HG03039 (cell line): Measurements from ENCODE around the gene HTRA1.

ENCODE experiments used
- ATAC-seq: cut with Tn5 transposase; IDR thresholded peaks from one replicate; pipeline ENCODE4 v1.9.1; 2021; ENCODE audit warnings: mild to moderate bottlenecking, moderate library complexity; ENCODE audit not compliant: unreplicated experiment

Gene HTRA1

DNA sequence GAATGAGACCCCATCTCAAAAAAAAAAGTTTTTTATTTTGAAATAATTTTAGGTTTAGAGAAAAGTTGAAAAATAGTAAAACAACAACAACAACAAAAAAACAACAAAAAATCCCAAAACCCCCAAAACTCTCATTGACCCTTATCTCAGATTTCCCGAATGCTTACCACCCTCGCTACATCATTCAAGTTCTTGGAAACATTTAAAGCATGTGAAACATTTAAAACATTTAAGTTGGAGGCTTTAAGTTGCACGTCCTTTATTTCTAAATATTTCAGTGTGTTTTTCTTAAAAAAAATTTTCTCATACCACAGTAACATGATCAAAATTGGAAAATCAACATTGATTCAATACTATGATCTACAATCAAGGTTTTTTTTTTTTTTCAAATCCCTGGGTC, 7.3 kb upstream of the HTRA1 start:
- ATAC-seq: no peak

DNA sequence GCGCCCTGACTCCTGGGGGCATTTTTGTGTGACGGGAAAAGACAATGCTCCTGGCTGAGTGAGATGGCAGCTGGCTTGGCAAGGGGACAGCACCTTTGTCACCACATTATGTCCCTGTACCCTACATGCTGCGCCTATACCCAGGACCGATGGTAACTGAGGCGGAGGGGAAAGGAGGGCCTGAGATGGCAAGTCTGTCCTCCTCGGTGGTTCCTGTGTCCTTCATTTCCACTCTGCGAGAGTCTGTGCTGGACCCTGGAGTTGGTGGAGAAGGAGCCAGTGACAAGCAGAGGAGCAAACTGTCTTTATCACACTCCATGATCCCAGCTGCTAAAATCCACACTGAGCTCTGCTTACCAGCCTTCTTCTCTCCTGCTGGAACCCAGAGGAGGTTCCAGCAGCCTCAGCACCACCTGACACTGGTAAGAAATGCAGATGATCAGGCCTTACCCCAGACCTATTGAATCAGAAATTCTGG, 6.7 kb upstream of the HTRA1 start, which contains the start of gene ARMS2:
ARMS2 (plus strand) TSS at position 51 of the 478 bp plus-strand sequence; CDS start at position 126, 75 bp downstream.
- ATAC-seq: no peak

DNA sequence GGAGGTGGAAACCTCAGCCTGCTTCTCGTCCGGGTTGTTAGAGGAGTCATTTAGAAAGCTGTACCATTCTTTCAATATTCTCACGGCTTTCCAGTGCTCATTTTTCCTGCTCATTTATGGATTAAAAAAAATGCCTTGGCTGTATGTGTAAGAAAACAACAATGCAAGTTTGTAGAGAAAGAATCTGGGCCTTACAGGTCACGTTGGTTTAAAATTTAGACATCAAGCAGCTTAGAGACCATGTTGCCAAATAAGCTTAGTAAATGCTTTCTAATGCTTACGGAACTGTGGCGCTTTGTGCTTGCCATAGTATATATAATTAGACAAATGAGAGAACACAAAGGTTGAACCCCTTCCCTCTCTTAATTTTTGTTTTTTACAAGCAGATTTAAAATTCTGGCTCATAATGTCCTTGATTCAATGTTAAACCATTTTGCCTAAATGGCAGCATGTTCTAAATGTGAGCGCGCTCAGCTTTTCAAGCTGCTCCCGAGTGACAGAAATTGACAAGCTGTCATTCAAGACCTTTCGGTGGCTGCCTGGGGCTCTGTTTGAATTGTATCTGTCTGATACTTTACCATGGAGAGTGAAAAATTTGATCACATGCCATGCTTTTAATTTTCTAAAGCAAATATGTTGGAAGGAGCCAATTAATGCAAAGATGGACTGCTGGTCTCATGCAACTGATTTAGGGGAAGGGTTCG, 5.8 kb upstream of the HTRA1 start:
- no peak for ATAC-seq

DNA sequence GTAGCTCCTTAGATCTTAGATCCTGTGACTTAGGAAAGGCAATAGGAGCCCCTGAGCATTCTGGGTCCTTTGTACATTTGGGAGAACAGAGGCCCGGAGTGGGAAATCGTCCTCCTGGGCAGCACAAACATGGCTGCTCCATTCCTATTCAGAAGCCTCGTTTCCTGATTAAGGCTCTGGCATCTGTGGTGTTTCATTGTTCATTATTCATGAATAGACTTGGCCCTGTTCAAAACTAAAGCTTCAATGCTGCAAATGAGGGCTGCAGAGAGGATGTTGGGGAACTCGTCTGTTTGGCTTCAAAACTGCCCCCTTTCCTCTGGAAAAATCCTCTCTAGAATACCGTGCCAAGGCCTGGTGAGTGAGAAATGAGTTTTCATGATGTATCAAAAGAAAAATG, 3.4 kb upstream of the HTRA1 start:
- no peak for ATAC-seq

DNA sequence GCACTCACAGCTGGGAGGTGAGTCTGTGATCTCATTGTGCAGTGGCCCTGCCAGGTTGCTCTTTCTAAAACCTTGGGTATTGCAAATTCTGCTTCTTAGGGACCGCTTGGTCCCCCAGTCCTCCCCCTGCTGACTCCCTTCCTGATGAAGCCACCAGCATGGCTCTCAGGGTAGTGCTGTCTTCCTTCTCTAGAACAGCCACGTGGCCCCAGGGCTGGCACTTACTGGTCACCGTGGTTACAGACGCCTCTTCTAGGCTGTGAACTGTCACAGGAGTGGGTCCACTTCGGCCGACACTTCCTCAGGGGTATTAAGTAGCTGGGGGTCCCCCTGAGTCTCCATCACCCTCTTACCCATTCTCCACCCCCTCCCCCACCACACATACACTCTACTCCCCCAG, 2.7 kb upstream of the HTRA1 start:
- ATAC-seq: no peak

DNA sequence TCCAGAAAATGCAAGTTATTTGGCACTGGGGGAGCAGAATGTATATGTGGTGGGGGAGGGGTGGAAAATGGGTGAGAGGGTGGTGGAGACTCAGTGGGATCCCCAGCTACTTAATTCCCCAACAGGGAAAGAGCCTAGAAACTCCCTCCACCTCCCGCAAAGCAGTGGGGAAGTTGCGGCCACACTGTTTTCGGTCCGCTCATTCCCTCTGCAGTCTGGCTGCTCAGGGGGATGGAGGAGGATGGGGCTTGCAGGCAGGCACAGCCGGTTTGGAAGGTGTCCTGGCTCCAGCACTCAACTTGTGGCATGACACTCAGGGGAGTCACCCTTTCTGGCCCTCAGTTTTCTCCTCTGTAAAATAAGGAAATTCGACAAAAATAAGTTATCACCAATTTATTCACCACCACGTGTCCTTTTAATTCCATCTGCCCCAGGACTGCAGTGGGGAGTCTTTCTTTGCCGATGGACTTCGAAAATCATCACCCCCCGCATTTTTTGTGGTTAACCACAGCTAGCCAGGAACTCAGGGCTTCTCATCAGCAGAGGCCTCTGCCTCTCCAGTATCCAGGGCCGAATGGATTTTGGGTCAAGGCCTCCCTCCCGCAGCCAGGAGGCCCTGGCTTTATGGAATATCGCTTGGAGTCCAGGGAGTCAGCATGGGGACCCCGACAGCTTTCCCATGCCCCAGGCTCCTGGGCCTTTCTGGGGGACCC, 1.6 kb upstream of the HTRA1 start:
- ATAC-seq: no peak

DNA sequence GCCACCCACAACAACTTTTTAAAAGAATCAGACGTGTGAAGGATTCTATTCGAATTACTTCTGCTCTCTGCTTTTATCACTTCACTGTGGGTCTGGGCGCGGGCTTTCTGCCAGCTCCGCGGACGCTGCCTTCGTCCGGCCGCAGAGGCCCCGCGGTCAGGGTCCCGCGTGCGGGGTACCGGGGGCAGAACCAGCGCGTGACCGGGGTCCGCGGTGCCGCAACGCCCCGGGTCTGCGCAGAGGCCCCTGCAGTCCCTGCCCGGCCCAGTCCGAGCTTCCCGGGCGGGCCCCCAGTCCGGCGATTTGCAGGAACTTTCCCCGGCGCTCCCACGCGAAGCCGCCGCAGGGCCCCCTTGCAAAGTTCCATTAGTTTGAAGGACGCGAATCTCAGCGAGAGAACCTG, 461 bp upstream of the HTRA1 start:
- no peak for ATAC-seq

DNA sequence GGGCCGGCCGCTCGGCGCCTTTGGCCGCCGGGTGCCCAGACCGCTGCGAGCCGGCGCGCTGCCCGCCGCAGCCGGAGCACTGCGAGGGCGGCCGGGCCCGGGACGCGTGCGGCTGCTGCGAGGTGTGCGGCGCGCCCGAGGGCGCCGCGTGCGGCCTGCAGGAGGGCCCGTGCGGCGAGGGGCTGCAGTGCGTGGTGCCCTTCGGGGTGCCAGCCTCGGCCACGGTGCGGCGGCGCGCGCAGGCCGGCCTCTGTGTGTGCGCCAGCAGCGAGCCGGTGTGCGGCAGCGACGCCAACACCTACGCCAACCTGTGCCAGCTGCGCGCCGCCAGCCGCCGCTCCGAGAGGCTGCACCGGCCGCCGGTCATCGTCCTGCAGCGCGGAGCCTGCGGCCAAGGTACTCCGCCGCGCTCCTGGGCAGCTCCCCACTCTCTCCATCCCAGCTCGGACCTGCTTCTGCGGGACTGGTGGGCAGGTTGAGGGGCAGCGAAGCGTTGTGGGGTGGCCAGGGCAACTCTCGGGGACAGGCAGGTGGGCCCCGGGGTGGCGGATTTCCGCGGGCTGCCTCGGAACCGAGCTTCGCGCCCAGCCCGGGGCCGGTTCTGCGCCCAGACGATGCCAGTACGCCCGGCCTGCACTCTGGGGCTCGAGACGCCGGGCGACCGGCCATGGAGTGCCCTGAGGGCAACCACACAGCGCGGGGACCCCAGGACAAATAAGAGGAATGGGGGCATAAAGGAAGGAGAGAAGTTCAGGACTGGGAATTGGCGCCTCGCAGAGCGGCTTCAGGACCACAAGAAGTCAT, 578 bp downstream of the HTRA1 start:
- no peak for ATAC-seq

DNA sequence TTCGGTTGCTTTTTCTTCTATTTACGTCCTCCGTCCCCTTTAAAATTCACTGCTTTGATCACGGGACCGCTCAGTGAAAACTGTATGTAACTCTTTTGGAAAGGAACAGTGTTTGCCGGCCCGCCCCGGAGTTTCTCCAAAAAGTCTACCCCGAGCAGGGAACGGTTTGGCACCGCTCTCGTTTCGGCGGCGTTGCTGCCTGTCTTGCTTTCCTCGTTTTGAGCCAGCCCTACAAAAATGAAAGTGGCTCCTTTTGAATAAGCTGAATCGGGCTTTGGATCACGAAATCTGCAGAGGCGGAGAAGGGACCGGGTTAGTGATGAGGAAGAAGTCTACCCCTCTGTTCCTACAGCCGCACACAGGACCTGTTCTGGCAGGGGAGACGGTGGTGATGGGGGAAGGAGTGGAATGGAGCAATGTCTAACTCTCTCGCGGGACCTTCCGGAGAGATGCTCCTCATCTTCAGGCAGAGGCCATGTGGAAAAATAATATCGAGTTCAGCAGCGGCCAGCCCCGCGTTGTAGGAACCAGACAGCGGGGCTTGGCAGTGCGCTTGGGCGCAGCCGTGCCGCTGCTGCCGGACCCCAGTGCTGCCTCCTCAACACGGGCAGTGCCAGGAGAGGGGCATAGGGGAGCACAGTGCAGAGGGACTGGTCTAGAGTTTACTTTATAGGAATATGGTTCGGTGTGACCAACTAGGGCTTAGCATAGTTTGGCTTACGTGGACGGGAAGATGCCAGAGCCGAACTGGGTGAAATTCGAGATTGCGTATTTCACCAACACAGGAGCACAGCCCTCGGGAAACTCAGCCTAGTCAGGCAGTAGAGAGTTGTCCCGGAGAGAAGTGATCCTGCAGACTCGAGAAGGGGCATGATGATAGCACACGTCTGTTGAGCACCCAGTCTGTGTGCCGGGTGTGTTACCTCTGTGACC, 1.4 kb downstream of the HTRA1 start:
- ATAC-seq: no peak

DNA sequence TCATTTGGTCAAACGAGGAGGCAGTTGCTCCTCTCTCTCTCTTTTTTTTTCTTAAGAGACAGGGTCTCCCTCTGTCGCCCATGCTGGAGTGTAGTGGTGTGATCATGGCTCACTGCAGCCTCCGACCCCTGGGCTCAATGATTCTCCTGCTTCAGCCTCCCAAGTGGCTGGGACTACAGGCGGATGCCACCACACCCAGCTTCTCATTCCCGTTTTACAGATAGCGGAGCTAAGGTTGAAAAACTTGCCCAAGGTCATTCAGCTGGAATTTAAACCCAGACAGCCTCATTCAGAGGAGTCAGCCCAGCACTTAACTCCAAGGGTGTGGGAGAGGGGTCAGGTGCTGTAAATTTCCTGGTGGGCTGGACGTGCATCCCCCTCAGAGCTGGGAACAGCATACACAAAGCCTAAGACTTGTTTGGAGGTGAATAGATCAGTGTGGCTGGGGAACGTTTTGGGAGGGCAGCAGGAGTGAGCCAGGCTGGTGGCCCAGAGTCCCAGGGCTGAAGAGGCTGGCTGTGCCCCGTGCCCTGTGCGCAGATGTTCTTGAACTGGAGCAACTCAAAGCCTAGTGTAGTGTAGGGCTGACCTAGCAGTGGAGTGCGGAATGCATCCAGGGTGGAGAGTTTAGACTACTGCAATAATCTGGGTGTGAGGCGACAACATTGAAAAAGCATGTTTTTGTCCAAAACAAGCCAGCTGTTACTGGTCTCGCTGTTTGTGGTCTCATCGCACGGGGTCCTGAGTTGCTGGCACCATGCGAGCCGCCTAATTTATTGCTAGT, 2.3 kb downstream of the HTRA1 start:
- no peak for ATAC-seq

DNA sequence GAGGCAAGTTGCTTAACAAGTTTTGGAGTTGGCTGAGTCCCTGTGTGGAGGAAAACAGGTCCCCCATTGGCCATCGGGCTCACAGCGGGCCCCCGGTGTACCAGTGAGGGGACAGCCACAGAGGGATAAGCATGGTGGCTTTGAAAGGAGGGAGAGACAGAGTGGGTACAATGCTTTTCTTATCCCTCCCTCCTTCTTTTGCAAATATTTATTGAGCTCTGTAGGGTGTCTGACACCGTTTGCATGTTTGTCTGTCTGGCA, 2.8 kb downstream of the HTRA1 start:
- no peak for ATAC-seq

DNA sequence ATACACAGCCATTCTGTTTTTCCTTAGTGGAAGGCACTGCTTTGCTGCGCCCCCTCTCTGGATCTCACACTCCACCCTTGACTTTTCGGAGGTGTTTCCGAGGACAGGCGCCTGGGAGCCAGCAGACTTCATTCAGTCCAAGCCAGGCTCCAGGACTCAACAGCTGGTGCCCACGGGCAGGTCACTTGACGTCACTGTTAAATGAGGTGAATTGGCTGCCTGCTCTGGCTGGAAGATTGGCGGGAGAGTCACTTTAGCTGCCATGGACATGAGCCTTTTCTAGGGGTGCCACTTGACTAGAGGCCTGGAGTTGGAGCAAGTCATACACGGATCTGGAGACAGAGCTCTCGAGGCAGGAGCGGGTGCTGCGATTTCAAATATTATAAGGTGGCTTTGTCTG, 3.2 kb downstream of the HTRA1 start:
- ATAC-seq: no peak

DNA sequence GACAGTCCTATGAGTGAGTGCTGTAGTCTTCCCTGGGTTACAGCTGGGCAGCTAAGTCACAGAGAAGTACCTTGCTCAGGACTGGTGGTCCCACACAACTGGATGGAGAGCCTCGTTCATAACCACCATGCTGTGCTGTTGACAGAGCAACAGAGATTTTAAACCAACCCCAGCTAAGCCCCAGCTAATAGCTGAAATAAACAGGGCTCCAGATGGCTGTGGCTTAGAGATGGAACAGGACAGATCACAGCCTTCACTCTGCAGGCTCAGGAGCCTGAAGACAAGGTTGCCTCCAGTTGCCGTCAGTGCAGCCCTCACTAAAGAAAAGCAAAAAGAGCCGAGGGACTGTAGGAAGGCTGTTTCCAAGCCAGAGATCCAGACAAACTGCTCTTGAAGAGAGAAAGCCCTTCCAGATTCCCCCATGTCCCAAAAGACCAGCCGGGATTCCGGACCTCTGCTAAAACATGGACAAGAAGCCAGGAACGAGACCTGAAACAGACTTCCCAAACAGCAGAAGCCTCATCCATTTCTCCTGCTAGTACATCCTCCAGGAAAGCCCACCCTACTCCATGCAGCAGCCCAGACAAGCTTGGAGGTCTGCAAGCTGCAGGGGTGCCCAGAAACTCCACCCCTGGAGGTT, 4.2 kb downstream of the HTRA1 start:
- no peak for ATAC-seq

DNA sequence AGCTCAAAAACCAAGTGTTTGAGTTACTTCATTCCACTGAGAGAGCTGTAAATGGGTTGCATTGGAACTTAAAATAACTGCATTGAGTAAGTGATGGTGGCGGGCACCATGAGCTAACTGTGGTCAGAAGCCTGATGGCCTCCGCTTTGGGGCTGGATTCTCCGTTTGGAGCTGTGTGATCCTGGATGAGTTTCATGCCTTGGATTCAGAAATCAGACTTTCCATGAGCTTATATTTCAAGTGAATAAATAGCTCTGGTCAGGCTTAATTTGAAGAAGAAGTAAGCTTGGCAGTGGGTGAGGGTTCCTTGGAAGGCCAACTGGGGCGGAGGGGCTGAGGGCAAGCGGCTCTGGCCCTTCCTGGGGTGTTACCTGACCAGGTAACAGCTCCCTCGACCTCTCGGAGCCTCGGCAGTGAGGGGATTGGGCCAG, 5.6 kb downstream of the HTRA1 start:
- no peak for ATAC-seq

DNA sequence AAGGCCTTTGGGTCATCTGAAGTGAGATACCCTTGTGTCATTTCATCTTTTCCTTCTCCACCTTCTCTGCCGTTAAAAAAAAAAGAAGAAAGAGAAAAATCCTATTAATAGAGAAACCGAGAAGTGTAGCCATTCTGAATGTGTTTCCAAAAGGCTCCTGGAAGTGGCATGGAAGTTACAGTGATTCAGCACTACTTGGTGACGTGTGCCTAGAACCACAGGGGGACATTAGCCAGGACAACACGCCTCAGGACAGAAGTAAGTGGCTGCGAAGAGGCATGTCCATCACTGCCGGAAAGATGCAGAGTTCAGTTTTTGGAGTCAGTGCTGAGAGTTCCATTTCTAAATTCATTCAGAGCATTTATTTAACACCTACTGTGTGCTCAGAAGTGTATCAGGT, 6.3 kb downstream of the HTRA1 start:
- no peak for ATAC-seq

DNA sequence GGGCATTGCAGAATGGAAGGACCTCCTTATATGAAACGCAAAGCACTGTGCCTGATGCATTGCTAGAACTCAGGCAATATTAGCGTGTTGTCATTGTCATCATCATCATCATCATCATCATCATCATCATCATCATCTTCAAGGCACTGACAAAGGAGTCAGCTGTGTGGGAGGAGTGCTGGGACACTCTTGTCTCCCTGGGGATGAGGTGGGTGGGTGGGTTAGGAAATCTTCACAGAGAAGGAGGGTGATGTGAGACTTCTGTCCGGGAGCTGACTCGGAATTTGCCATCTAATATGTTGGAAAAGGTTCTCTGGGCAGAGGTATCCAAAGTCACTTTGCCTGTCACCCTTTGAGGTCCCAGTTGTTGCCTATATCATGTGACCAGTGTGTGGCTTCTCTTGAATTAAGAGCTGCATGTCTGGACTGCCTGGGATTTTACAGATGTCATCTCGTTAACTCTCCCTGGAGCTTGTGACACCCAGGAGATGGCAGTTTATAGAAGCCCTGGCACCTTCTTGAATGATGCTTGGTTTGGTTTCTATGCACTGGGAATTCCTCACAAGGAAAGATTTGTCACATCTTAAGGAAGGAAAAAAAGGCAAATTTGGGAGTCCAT, 7.1 kb downstream of the HTRA1 start:
- ATAC-seq: no peak

DNA sequence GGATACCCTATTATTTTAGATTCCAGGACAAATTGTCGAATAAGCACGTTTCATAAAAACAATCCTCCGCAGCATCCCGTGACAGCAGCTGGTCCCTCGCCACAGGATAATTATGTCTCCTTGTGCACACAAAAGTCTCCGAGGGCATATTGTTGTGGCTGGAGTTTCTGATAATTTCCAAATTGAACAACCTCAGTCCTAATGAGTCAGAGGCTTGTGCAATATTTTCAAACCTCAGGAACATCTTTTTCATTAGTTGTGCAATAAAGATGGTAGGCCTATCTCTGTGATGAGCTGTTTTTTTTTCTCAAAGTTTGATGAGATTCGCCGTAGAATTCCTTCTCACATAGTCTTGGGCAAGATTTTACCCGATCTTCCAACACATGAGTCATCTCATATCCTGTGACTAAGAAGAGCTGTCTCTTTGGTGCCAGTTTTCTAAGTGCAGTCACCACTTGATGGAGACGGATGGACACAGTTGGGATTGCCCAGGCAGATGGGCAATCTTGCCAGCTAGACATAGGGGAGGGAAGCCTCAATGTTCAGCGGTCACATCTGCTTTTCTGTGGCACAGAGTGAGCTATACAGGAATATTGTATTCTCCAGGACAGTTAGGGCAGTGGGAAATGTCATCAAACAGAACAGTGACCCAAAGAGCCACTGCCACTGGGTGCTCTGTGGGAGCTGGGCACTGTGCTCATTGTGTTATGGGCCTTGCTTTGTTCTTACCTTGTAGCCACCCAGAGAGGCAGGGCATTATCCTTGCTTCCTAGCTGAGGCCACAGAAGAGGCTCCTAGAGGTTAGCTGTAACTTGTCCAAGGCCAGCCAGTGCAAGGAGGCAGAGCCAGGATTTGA, 7.8 kb downstream of the HTRA1 start:
- ATAC-seq: no peak

DNA sequence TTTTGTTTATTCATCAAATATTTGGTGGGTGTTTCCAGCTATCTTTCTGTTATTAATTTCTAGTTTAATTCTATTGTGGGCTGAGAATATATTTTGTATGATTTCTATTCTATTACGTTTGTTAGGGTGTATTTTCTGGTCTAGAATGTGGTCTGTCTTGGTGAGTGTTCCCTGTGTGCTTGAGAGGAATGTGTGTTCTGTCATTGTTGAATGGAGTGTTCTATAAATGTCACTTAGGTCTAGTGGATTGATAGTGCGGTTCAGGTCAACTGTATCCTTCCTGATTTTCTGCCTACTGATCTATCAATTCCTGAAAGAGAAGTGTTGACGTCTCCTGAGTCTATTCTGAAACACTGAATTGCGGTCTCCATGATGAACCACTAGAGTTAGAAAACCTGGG, 8.5 kb downstream of the HTRA1 start:
- ATAC-seq: no peak
